Endodermal cell (in vitro differentiated cells): ENCODE measurements around the gene PLA2G4D. TPM values are rescaled to one million over a fixed set of nuclear protein-coding genes. Genes with fewer than 3 reads are reported as not detected.

ENCODE experiments used
- DNase-seq: peaks from one replicate; pipeline ENCODE4 v3.0.0-alpha.2; 2017
- H3K27ac ChIP-seq: 2 replicates; pipeline ENCODE4 v1.5.1; 2013; ENCODE audit warnings: mild to moderate bottlenecking, low read depth, low read length, moderate library complexity
- H3K27me3 ChIP-seq: 2 replicates; pipeline ENCODE4 v1.6.1; 2013; ENCODE audit warnings: mild to moderate bottlenecking, low read length, moderate library complexity; ENCODE audit not compliant: insufficient read depth, control insufficient read depth, poor library complexity, severe bottlenecking
- H3K36me3 ChIP-seq: 2 replicates; pipeline ENCODE4 v1.7.0; 2013; ENCODE audit warnings: mild to moderate bottlenecking, low read length, moderate library complexity; ENCODE audit not compliant: control insufficient read depth, insufficient read depth
- H3K4me1 ChIP-seq: one replicate; pipeline ENCODE4 v1.7.0; 2013; ENCODE audit warnings: low read length; ENCODE audit not compliant: control insufficient read depth, insufficient read depth
- H3K4me3 ChIP-seq: 2 replicates; pipeline ENCODE4 v1.5.1; 2013; ENCODE audit warnings: mild to moderate bottlenecking, low read length, moderate library complexity
- H3K9ac ChIP-seq: 2 replicates; pipeline ENCODE4 v1.6.1; 2013; ENCODE audit warnings: mild to moderate bottlenecking, low read length, moderate library complexity; ENCODE audit not compliant: poor library complexity, severe bottlenecking; ENCODE audit errors: extremely low read depth
- H3K9me3 ChIP-seq: 2 replicates; pipeline ENCODE4 v1.6.1; 2013; ENCODE audit warnings: mild to moderate bottlenecking, low read length, moderate library complexity; ENCODE audit not compliant: control insufficient read depth
- H3K27ac Mint-ChIP-seq: 2 replicates; pipeline ENCODE4 v1.8.0; 2020; ENCODE audit warnings: mixed read lengths
- H3K27me3 Mint-ChIP-seq: 2 replicates; pipeline ENCODE4 v1.8.0; 2021; ENCODE audit warnings: mild to moderate bottlenecking, mixed read lengths; ENCODE audit not compliant: insufficient read depth
- H3K36me3 Mint-ChIP-seq: 2 replicates; pipeline ENCODE4 v1.8.0; 2020; ENCODE audit warnings: low read depth, mixed read lengths
- H3K4me1 Mint-ChIP-seq: 2 replicates; pipeline ENCODE4 v1.8.0; 2020; ENCODE audit warnings: mixed read lengths
- H3K4me3 Mint-ChIP-seq: 2 replicates; pipeline ENCODE4 v1.8.0; 2020; ENCODE audit warnings: mild to moderate bottlenecking, moderate library complexity, mixed read lengths
- H3K9me3 Mint-ChIP-seq: 2 replicates; pipeline ENCODE4 v1.8.0; 2020; ENCODE audit warnings: mild to moderate bottlenecking, mixed read lengths
- WGBS, 2 experiments: methylation state at CpG; one replicate each; pipeline versions ENCODE4 v1.1.5 to v1.1.7; 2013; ENCODE audit warnings: missing lambda C conversion rate in 2 of 2, mixed read lengths in 1 of 2; ENCODE audit not compliant: insufficient coverage in 1 of 2, insufficient read length in 1 of 2; 5-methylcytosine and 5-hydroxymethylcytosine counted together
- total RNA-seq, 2 donors: library from RNA; stranded (reverse); fragmentation: NEBNext Ultra II Directional in 1 of 2; extraction: Animal tissue kit (Norgen Biotek cat#: 25700) in 1 of 2; gene quantifications; 2 replicates in 1 of 2; 3 replicates in 1 of 2; pipeline ENCODE4 v1.2.1, GENCODE V29; 2021
- TF ChIP-seq, protein P1 (sequence below): fragments of 200-600 bp; sonication (generic); conservative IDR thresholded peaks from 2 replicates; pipeline ENCODE4 v1.5.0; 2021; ENCODE audit warnings: antibody characterized with exemption, mild to moderate bottlenecking

Gene PLA2G4D
- total RNA-seq, 2 donors from 2014 or later: not detected

DNA sequence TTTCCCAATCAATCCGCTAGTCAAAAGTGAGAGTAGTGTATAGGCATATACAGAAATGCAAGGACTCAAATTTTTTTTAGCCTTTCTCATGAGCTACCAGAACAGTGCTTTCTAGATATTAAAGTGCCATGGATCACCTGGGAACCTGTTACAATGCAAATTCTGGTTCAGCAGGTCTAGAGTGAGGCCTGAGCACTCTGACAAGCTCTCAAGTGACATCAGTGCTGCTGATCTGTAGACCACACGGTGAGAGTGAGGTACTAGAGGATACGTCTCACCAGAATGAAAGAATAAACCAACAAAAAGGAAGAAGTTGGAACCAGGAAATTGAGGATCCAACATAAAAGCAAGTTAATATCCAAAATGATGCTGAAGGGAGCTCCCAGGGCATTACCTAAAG is 16.0 kb upstream of the PLA2G4D start:
- no peaks in the 10 kb centered on the region for H3K4me1 ChIP-seq
- no peak for DNase-seq
- Mint-ChIP-seq H3K9me3 (no peaks in the 10 kb centered on the region), H3K4me3 (no peak overlapping the region), H3K4me1 (no peaks in the 10 kb centered on the region), H3K36me3 (no peaks in the 10 kb centered on the region), H3K27ac (no peak overlapping the region), H3K27me3 (no peaks in the 10 kb centered on the region)
- no peak overlapping the region for H3K4me3 ChIP-seq
- H3K27me3 ChIP-seq: no peaks in the 10 kb centered on the region
- no peak overlapping the region for H3K27ac ChIP-seq
- 61 to 77% methylated on average over 2 to 3 of the region's 3 CpGs for WGBS, 2 experiments
- TF ChIP-seq, protein P1, sequence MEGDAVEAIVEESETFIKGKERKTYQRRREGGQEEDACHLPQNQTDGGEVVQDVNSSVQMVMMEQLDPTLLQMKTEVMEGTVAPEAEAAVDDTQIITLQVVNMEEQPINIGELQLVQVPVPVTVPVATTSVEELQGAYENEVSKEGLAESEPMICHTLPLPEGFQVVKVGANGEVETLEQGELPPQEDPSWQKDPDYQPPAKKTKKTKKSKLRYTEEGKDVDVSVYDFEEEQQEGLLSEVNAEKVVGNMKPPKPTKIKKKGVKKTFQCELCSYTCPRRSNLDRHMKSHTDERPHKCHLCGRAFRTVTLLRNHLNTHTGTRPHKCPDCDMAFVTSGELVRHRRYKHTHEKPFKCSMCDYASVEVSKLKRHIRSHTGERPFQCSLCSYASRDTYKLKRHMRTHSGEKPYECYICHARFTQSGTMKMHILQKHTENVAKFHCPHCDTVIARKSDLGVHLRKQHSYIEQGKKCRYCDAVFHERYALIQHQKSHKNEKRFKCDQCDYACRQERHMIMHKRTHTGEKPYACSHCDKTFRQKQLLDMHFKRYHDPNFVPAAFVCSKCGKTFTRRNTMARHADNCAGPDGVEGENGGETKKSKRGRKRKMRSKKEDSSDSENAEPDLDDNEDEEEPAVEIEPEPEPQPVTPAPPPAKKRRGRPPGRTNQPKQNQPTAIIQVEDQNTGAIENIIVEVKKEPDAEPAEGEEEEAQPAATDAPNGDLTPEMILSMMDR: no peak
- no peaks in the 10 kb centered on the region for H3K36me3 ChIP-seq
- H3K9me3 ChIP-seq: no peaks in the 10 kb centered on the region
- H3K9ac ChIP-seq: no peak overlapping the region

DNA sequence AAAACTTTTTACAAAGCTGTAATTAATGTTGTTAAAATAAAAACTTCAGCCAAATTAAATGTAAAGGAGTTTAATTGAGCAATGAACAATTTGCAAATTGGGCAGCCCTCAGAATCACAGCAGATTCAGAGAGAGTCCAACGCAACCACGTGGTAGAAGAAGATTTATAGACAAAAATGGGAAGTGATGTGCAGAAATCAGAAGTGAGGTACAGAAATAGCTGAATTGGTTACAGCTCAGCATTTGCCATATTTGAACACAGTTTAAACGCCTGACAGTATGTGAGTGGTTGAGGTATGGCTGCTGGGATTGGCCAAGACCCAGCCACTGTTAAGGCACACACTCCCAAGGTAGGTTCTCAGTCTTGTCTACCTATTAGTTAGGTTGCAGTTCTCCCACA is 14.4 kb upstream of the PLA2G4D start:
- no peak overlapping the region for H3K4me3 ChIP-seq
- H3K9me3 ChIP-seq: no peaks in the 10 kb centered on the region
- H3K4me1 ChIP-seq: no peaks in the 10 kb centered on the region
- no peak for DNase-seq
- Mint-ChIP-seq H3K9me3 (no peaks in the 10 kb centered on the region), H3K36me3 (no peaks in the 10 kb centered on the region), H3K4me1 (no peaks in the 10 kb centered on the region), H3K27me3 (no peaks in the 10 kb centered on the region), H3K27ac (no peak overlapping the region), H3K4me3 (no peak overlapping the region)
- no peak overlapping the region for H3K27ac ChIP-seq
- H3K27me3 ChIP-seq: no peaks in the 10 kb centered on the region
- H3K9ac ChIP-seq: no peak overlapping the region
- 95 to 100% methylated on average over 3 of the region's 3 CpGs for WGBS, 2 experiments
- TF ChIP-seq, protein P1: no peak
- no peaks in the 10 kb centered on the region for H3K36me3 ChIP-seq

DNA sequence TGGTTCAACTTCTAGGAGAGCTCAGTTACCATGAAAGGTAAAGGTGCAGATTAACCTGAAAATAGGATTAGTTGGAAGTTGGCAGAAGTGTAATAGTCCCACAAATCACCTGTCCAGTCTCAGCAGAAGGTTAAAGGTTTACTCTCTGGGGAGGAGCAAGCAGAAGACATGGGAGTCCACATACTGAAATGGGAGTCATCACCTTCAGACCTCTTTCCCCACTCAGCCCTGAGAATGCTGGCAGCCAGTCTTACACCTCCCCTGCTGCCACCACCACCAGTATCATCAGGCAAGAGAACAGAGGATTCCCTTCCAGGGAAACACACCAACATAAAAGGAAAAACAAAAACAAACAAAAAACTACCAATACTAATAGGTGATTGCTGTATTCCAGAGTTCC is 13.8 kb upstream of the PLA2G4D start:
- TF ChIP-seq, protein P1: no peak
- H3K4me1 ChIP-seq: no peaks in the 10 kb centered on the region
- H3K36me3 ChIP-seq: no peaks in the 10 kb centered on the region
- Mint-ChIP-seq H3K27ac (no peak overlapping the region), H3K4me3 (no peak overlapping the region), H3K9me3 (no peaks in the 10 kb centered on the region), H3K36me3 (no peaks in the 10 kb centered on the region), H3K27me3 (no peaks in the 10 kb centered on the region), H3K4me1 (no peaks in the 10 kb centered on the region)
- H3K9me3 ChIP-seq: no peaks in the 10 kb centered on the region
- H3K9ac ChIP-seq: no peak overlapping the region
- no peak overlapping the region for H3K27ac ChIP-seq
- H3K4me3 ChIP-seq: no peak overlapping the region
- no peak for DNase-seq
- no peaks in the 10 kb centered on the region for H3K27me3 ChIP-seq
